DMS53 treated with DMSO at 0.1 percent for 48 hours (cell line): ENCODE results near the gene BLNK.
"Not testable (repeated sequence)": the region's sequence is repeated elsewhere in the genome, so short reads cannot be mapped to it uniquely, and the experiment has no call there.

Experiments used
- DNase-seq: peaks from one replicate; lab custom pipeline; 2025; ENCODE audit not compliant: unreplicated experiment; lab: John Stamatoyannopoulos, UW

Gene BLNK

DNA sequence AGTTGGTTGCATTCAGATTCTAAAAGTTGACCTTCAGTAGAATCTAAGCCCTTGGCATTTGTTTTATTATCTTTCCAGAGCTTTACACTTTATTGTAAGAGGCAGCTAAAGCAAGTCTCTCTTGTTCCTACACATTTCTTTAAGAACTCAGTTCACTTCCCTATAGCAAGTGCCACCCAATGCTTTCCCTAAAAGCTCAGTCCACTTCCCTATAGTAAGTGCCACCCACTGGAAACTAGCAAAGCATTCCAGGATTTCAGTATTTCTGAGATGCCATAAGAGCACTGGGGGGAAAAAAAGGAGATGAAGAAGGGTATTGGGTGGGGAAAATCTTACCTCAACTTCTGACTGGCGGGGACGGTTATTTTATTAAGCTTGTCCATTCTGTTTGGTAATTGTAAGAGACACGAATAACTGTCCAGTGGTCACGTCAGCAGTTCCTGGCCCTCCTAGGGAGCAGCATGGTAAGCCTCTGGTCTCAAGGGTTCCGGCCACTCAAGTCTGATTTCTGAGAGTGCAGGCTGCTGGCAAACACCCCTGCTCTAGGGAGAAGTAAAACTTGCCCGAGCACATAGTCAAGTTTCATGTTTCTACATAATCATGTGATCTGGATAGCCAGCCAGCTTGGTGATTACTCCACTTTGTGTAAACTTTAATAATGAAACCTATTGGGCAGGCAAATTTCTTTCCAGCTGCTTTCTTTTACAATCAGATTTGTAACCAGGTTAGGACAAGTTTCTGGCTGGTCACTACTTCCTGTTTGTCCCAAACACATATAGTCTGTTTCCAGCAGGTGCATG lies at the start of gene BLNK:
Gene BLNK (minus strand): TSS at position 554 of the 800 bp plus-strand sequence. CDS start 171 bp downstream, at position 383.
- peak; percentile 21 for DNase-seq

DNA sequence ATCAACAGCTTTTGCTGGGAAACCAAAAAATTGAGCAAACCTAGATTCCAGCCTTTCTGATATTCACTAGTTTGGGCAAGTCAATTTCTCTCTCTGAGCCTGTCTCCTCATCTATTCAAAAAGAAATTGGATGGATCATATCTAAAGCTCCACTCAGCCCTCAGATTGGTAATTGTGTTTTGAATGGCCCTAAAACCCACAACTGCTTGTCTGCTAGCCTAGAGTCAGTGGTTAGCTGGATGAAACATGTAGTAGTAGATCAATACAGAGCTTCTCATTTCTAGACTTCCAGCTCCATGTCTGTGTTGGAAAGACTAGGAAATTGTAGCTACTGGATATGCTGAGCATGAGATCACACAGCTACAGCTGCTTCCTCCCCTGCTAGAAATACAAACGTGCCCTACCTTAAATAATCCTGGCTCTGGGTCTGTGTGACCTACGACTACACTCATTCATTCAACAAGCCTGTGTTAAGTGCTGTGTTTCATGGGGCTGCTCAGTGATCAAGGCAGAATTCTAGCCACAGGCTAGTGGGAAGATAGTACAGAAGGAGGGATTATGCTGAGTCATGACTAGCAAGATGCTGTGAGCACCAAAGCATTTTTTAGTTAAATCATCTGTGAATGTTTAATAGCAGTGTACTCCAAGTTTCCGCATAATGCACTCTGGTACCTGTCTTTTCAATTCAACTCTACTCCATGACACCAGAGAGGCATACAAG lies 48.5 kb upstream of the BLNK start:
- peak; percentile 6 for DNase-seq

DNA sequence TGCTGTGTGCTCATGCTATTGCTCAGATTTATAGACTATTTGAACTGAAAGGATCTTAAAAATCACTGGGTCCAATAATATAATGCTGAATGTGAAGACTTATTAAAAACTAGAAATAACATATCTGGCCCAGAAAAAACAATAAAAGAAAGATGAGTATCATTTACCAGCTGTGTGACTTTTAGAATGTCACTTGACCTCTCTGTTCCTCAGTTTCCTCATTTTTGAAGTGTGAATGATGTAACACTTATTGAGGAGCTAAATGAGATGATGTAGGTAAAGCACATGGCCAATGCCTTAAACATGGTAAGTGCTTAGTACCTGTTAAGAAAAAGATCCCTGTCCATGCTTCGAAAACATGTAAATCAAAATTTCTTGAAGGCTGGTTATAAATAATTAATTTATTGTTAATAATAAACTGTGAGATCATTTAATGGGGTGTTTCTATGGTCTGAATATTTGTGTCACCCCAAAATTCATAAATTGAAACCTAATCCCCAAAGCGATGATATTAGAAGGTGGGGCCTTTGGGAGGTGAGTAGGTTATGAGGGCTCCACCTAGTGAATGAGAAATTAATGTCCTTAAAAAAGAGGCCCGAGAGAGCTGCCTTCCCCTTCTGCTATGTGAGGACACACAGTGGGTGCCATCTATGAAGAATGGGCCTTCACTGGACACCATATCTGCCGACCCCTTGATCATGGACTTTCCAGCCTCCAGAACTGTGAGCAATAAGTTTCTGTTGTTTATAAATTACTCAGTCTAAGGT lies 45.9 kb upstream of the BLNK start:
- DNase-seq, result no peak

DNA sequence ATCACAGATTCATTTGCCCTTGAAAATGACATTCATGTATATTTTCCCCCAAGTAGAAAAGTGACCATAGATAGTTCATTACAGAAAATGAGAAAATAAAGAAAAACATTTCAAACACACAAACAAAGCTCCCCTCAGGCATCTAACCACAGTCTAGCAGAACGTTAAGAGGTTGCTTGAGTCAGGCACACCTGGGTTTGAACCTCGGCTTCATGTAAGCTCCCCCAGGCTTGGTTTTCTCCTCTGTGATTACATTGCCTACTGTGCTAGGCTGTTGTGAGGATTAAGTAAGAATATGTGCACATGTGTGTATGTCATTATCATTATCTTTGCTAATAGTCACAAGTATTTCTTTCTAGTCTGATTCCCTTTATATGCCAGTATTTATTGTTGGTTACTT lies 42.0 kb upstream of the BLNK start:
- DNase-seq, result no peak

DNA sequence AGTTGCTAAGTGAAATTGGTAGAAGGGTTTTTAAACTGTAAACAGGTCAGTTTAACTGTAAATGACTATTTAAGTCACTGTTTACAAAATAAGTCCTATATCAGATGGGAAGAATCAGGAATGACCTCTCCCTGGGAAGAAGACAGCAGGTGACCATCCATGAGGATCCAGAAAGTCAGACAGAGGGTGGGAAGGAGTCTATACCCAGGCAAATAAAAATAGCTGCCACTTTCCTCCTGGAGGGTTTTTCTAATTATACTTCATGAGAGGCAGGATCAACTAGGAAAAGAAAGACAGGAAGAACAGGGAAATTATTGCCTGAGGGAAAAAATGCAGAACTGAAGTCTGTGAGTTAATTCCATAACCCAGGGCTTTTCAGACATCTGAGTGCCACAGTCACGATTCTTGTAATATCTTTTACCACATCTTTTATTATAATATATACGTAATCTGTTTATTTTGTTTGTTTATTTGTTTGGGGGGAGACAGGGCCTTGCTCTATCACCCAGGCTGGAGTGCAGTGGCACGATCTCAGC lies 39.9 kb upstream of the BLNK start:
- no peak for DNase-seq

DNA sequence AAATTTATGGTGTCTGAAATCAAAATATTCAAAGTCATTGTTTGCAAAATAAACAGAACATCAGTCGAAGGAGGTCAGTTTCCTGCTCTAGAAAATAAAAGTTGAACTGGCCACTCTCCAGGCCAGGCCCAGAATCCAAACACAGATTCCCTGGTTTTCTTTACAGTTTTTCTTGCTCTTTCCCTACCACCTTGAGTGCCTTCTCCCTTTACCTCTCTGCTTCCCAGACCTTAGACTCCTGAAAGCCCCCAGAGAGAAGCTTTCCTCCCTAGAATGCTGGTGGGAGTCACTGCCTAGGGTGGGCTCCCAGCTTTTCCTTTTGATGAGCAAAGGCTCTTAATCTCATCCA lies 38.9 kb upstream of the BLNK start:
- DNase-seq, result no peak

DNA sequence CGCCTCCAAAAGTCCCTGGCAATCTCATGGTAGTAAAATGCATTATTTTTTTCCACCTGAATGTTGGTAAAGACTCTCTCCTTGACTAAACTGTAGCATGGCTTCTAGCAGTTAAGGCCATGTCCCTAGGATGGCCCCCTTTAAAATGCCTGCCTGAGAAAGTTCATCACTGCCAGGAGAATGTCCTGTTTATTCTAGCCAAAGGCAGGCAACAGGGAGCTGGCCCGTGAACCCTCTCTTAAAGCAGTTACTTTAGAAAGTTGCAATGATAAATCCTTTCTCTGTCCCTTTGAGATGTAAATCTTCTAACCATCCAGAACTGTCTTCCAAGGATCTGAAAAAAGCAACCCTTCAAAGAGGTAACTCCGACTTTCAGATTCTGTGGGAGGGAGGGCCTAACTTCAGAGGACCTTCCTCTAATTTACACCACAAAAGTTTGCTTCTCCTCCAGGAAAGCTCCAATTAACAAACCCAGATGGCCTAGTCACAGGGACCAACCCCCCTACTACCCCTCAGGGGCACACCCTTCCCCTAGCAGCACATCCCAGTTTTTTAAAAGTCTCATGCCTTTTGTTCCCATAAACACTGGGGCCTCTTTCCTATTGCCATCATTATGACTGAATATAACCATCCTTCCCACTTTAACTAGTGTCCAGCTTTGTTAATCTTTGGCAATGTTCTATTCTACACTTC lies 38.4 kb upstream of the BLNK start:
- no peak for DNase-seq

DNA sequence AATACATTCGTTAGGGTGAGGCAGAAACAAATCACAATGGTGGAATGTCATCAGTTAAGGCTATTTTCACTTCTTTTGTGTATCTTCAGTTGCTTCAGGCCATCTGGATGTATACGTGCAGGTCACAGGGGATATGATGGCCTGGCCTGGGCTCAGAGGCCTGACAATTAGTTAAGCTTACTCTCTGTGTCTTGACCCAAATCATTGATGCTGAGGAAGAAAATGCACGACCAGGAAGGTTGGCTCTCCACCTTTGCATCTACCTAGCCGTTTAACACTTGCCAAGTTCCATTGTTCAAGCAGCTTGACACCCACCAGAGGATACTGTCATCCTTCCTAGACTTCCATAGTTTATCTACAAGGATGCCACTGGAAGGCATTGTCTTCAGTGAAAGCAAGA lies 37.5 kb upstream of the BLNK start:
- DNase-seq, result not testable (repeated sequence)

DNA sequence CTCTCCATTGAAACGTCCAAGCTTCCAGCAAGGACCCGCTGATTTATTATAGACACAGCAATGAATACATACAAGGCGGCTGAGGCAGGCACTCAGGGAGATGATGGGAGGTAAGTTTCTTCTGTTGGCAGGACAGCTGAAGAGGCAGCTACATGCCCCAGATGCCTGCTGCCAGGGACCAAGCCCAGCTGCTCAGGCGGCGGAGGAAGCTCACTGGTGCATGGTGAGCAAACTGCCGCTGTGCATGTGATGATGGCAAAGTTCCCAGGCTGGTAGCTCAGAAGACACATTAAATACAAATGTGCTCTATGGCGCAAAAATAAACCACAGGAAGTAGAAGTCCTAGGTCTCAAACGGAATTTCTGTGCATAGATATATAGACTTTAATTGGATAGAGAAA lies 35.1 kb upstream of the BLNK start:
- no peak for DNase-seq

DNA sequence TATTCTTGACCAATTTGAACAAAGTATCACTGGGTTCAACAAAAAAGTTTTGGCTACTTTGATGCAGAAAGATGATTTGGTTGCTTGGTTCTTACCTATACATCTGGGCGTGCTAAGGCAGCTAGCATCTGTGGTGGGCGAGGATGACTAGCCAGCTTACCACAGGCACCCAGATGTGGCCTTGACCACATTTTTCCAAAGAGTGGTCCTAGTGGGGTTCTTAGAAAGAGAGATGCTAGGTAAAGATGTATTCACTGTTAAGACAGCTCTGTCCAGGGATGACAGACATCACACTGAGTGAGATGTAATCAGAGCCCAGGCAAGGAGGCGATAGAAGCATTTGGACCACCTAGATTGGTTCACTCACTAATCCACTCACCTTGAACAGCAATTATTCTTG lies 33.6 kb upstream of the BLNK start:
- DNase-seq, result no peak

DNA sequence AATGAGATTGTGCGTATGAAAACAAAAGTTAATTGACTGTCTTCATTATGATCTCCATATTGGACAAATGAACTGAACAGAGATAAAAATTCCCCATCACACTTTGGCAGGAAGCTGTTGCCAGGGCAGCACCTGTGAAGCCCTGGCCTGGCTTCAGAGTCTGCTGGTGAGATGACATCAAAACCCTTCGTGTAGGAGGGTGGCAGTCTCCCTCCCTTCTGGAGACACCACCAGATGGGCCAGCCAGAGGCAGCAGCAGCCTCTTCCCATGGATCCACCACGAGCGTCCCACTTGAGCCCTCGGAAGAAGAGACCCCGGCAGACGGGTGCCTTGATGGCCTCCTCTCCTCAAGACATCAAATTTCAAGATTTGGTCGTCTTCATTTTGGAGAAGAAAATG lies 32.9 kb upstream of the BLNK start, which contains the start of gene DNTT:
Gene DNTT (plus strand): TSS at position 205 of the 400 bp plus-strand sequence. CDS start 64 bp downstream, at position 269.
- DNase-seq, result no peak

DNA sequence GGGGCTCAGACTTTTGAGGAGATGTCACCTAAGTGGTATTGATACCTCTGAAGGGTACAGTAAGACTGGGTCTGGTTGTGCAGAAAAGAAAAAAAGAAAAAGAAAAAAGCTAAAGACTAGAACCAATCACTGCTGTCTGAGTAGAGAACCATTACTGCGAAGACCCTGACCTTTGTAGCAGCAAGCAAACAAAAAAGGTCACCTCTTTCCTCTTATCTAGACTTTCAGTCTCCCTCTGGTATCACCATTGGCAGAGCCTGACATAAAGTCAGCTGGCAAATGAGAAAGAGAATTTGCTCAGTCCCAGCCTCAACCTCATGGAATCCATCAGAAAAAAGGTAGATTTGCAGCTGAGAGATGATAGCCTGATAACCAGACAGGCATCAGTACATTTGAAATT lies 30.2 kb upstream of the BLNK start:
- DNase-seq, result no peak

DNA sequence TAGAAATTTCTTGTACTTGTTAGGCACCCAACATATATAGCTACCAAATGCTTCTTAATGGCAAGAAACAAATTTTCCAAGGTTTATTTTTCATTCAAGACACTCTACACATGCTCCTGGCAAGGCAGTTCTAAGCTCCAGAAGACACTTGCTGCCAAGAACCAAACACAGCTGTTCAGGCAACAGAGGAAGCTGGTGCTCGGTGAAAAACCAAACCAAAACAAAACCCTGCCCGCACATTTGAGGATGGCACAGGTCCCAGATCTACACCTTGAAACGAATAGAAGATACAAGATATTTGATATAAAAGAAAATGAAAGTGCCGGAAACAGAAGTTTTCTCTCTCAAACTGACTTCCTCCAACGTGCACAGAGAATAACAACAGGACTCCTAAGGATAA lies 28.0 kb upstream of the BLNK start:
- no peak for DNase-seq

DNA sequence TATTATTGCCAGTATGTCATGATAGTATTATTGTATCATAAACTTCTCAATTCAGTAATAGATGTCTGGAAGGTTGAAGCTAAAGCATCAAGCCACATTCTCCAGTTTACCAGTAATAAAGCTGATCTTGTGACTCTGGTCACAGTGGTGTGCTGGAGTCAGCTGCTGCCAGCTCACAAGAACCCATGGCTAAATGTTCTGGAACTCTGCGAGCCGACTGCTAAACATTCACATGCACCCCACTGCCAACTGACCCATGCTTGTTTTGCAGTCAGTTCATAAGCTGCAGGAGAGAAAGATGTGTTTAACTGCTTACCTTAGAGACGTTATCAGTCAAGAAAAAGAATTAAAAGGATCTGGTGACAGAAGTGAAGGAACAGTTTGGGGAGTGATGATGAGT lies 27.0 kb upstream of the BLNK start:
- no peak for DNase-seq

DNA sequence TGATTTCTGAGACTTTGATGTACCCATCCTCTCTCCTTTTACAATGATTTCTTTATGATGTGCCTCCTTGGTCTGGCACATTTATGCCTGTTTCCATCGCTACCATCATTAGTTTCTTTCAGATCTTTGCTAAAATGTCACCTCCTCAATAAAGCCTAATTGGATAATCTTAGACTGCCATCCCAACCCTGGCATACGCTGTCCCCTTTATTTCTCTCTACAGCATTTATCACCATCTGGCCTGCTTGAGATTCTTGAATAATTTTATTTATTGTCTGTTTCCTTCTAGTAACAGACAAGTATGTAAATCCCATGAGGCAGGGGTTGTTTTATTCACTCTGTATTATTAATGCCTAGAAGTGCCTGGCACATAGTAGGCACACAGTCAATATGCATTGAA lies 26.1 kb upstream of the BLNK start:
- no peak for DNase-seq

DNA sequence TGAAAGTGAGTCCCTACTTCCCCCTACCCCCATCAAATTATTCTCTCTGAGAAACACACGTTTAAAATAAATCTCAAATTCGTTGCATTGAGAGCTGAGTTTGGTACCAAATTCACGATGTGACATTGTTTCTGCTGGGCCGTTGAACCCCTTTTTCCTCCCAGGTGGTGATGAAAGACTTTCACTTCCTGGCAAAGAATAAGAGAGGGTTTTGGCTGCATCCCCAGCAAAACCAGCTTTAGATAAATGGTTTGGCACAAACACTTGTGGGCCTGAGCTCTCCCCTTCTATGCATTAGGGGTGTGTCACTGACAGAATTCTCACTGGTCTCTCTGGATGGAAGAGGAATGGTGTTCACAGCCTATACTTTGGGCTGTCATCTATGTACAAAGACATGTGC lies 24.1 kb upstream of the BLNK start:
- DNase-seq, result no peak

DNA sequence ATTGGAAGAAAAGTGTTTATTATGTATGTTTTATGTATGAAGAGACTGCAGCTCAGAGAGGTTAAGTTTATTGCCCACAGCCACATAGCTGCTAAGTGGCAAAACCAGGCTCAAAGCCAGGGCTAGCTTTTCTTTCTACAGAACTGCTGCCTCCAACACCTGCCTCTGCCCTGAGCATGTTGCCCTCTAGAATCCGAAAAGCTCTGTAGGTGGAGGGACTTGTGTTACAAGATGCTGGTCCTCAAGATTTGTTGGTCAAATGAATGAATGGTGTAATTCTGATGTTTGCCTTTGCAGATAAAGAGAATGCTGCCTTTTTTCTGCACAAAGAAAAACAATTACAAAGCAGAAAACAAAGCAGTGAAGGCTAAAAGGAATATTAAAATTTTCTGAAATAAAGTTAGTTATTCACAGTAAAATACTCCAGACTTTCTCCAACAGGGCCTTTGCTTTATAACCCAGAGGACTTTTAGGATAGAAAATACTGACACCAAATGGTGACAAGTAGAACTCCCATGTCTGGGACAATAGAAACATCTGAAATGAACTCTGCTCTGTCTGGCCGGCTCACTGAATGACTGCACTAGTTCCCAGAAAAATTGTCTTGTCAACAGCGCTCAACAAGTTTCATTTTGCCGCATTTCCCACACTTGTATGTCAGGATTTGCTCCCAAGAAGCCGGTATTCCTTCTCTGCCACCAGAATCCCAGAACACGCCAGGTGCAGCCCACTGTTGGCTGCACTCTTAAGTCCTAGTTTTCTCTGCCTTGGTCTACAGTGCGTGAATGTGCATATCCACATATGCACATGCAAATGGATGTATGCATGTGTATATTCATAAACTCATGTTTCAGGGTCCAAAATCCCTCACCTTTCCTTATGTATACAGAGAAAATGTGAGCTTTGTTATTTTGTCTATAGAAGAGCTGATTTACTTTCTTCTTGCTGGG lies 21.9 kb upstream of the BLNK start:
- peak; percentile 66 for DNase-seq

DNA sequence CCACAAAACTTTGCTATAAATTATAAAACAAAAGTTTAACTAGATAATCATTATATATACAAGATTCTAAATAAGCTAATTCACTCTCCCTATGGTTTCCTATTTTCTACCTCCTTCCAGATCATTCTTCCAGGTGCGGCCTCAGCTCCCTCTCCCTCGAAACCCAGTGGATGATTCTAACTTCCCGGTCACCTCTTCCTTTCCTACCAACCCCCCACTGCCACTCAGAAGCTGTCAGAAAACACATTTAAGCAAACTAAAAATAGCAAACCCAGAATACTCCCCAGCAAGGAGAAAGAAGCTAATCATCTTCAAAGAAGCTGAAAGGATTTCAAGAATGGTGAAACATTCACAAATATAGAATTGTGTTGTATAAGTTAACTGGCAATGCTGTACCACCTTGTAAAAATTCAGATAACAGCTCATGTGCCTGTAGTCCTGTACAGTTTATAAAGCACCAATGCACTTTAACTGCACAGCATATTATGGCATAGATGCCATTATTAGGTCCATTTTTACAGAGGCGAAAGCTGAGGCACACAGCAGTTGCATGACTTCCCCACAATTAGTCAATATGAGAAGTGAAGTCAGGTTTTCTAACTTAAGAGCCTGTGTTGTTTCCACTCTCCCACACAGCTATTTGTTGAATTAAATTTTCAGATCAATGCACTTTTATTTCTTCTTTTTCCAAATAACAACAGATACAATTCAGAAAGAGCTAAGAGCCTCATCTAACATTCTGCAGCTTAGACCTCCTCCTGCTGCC lies 19.2 kb upstream of the BLNK start:
- no peak for DNase-seq
